NCI-H510A treated with DMSO at 0.1 percent for 48 hours (cell line): Measurements from ENCODE around the gene ARHGAP23.
A peak's percentile ranks its signal among the peaks of the same experiment; 100 is the strongest.

Source experiments
- DNase-seq: peaks from one replicate; lab custom pipeline; 2025; lab: John Stamatoyannopoulos, UW

Gene ARHGAP23, protein sequence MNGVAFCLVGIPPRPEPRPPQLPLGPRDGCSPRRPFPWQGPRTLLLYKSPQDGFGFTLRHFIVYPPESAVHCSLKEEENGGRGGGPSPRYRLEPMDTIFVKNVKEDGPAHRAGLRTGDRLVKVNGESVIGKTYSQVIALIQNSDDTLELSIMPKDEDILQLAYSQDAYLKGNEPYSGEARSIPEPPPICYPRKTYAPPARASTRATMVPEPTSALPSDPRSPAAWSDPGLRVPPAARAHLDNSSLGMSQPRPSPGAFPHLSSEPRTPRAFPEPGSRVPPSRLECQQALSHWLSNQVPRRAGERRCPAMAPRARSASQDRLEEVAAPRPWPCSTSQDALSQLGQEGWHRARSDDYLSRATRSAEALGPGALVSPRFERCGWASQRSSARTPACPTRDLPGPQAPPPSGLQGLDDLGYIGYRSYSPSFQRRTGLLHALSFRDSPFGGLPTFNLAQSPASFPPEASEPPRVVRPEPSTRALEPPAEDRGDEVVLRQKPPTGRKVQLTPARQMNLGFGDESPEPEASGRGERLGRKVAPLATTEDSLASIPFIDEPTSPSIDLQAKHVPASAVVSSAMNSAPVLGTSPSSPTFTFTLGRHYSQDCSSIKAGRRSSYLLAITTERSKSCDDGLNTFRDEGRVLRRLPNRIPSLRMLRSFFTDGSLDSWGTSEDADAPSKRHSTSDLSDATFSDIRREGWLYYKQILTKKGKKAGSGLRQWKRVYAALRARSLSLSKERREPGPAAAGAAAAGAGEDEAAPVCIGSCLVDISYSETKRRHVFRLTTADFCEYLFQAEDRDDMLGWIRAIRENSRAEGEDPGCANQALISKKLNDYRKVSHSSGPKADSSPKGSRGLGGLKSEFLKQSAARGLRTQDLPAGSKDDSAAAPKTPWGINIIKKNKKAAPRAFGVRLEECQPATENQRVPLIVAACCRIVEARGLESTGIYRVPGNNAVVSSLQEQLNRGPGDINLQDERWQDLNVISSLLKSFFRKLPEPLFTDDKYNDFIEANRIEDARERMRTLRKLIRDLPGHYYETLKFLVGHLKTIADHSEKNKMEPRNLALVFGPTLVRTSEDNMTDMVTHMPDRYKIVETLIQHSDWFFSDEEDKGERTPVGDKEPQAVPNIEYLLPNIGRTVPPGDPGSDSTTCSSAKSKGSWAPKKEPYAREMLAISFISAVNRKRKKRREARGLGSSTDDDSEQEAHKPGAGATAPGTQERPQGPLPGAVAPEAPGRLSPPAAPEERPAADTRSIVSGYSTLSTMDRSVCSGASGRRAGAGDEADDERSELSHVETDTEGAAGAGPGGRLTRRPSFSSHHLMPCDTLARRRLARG (N-terminal part only)

DNA sequence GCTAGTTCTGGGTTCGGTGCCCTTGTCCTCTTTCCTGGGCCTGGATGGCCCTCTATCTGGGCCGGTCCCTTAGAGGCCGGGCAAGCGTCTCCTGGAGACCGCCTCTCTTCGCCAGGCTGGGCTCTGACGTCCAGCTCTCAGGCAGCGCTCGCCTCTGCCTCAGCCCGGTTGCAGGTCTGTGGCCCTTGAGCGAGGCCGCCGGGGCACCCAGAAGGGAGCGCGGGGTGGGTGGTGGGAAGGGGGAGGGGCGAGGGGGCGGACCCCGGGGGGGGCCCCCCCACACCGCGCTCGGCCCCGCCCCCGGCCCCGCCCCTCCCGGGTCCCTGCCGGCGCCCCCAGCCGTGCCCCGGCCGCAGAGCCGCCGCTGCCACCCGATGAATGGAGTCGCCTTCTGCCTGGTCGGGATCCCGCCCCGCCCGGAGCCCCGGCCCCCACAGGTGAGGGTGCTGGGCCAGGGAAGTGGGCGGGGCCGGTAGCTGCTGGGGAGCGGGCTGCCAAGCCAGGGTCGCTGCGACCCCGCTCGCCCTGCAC is at the start of gene ARHGAP23:
ARHGAP23 (plus strand) TSS at position 353 of the 531 bp plus-strand sequence; CDS start at position 375, 22 bp downstream.
- DNase-seq = no peak

DNA sequence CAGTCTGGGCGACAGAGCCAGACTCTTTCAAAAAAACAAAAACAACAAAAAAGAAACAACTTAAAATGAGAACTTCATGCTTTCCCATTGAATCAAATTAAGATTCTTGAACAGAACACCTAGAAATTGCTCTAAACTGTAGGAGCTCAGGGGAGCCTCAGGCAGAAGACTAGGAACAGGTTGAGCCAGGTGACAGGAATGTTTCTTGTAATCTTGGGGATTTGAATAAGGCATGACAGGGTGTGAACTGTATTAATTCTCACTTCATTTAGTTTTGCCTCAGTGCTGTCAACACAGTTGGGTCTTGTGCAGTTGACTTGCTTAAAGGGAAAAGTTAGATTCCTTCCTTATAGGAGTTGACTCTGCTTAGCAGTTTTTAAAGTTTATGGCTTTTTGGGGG is 48.8 kb upstream of the ARHGAP23 start:
- DNase-seq = no peak

DNA sequence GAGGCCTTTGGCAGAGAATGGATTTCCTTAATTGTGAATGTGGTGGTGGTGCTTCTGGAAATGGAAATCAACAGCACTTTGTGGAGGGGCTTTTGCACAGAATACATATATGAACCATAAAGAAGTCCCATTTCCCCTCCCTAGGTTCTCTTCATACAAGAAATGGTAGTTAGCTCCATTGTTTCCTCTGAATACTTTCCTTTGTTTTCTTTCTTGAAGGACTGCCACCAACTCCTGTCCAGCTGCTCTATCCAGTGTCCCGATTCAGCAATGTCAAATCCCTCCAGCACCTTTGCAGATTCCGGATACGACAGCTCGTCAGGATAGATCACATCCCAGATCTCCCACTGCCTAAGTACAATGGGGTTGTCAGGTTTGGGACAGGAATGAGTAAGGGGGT is 33.2 kb upstream of the ARHGAP23 start:
- no peak for DNase-seq

DNA sequence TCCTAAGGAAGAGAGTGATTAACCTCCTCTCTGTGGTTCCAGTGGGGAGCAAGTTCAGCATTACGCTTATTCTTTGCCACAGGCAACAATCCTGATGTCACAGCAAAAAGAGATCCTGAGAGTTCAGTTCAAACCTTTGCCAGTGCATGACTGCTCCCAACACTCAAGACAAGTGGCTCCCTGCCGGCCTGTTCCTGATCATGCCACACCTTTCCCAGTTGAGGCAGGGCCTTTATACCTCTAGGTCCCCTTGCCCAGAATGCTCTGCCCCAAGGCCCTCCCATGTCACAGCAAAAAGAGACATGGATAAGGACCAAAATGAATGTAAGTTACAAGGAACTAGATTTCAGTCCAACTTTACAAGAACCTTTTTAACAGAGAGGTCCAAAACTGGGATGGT is 31.0 kb upstream of the ARHGAP23 start:
- no peak for DNase-seq

DNA sequence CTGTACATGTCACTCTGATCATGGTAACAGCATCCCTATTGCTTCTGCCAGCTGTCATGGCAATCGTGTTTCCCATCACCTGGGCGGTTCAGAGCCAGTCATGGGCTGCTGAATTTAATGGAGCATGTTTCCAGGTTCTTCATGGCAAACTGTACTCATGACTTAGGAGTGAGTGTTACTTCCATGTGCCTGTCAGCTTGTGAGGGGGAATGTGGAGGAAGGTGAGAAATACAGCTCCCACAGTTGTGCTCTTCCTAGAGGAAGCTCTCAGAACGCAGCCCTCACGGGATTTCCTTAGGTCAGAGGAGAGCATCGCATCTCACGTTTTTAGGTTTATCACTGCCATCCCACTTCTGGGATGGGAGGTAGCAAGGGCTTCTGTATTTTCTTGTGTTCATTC is 28.0 kb upstream of the ARHGAP23 start:
- no peak for DNase-seq

DNA sequence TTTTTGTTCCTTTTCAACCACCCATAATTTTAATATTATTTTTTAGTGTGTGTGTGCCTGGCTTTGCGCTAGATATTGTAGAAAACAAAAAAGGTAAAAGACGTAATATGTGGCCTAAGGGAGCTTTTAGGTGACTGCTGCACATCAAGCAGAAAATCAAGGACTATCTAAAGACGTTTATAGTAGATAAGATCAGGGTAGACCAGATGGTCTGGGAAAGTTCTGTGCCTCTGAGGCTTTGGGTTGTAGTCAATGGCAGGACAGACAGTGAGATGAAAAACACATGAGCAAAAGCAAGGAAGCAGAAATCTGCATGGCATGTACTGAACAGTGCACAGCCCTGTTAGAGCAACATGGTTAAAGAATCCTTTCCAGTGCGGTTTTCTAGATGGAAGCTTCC is 26.8 kb upstream of the ARHGAP23 start:
- no peak for DNase-seq

DNA sequence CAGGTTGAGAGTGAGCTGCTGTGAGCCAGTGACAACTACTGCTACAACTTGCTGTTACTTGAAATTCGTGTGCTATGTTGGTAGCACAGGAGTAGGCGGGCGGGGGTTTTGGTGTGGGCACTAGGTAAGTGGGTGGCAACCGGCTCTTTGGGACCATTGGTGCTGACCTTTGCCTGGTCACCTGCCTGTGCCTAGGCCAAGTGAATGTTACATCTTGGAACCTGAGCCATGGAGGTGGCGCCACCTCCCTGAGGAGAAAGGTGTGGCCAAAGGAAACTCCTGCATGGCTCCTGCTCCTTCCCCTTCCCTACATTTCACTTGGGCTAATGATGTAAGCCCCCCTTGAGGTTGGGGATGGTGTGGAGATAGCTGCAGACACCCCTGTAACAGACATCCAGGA is 25.4 kb upstream of the ARHGAP23 start:
- no peak for DNase-seq

DNA sequence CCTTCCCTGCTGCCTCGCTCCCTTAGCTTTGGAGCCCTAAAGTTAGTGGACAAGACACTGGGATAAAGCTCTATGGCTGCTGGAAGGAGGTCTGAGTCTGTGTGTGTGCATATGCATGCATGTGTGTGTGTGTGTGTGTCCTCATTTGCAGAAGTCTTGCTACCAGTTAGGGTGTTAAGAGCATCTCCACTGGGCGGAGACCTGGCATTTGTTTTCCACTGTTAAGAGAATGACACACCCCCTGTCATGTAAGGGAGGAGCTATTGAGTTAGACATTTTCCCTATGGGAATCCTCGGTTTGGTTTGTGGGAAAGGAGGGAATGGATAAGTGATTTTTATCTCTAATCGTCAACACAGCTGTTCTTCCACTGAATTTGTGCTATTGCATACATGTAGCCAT is 24.8 kb upstream of the ARHGAP23 start:
- peak; percentile 52 for DNase-seq

DNA sequence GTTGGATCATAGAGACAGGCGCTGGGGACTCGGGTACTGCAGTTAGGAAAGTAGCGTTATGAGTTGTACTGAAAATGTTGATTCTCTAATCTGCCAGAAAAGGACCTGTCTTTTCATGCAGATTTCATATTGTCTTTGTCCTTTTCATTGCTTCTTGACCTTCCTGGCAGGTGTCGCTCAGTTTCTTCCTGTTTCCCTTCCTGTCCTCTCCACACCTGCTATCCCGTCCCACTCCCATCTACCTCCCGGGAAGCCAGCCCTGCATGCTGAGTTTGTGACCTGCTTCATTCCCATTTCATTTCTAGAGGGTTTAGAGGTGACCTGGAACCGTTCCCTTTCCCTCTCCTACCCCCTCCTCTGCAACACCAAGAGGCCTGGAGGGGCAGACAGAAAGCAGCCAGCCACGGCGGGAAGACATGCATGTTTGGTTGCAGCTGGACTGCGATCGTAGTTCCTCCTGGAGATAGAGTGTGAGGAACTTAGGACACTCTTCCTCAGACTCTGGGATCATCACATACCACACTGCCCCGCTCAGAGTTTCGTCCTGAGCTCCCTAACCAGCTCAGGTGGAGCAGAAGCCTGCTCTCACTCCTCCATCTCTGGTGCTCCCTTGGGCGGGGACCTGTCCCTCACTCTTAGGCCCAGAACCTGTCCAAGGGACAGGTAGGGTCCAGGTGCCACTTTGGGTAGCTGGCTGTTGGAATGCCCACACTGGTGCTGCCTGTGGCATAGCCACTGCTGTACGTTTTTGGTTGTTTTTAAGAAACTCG is 23.9 kb upstream of the ARHGAP23 start:
- no peak for DNase-seq

DNA sequence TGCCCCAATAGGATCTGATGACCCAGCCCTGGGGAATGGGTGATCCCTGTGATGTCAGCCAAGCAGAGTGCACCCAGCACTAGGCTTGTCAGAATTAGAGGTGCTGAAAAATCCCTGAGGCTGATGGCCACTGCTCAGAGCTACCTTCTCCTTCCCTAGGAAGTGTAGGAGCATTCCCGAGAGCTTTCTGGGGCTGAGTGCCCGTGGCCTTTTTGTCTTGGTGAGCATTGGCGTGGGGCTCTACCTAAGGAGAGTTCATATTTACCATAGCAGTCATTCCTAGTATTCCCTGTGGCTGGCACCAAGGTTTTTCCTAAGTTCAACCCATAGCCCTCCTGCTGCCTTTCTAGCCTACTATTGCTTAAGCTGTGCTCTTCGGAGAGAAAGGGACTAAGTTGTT is 22.6 kb upstream of the ARHGAP23 start:
- no peak for DNase-seq

DNA sequence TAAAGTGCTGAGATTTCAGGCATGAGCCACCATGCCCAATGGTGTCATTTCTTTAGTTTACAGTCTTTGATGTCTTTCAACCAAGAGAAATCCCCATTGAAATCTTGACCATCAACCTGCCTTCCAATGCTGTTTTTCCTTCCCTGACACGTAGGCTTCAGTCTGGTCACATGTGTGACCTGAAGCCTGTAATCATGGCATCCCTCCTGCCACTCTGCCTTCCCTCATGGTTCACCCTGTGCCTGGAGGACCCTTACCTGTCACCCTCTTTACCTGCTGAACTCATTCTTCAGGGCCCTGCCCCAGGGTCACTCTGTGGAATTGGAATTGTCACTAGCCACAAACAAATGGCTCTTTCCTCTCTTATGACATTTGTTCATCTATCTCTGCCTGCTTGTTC is 18.1 kb upstream of the ARHGAP23 start:
- DNase-seq = no peak

DNA sequence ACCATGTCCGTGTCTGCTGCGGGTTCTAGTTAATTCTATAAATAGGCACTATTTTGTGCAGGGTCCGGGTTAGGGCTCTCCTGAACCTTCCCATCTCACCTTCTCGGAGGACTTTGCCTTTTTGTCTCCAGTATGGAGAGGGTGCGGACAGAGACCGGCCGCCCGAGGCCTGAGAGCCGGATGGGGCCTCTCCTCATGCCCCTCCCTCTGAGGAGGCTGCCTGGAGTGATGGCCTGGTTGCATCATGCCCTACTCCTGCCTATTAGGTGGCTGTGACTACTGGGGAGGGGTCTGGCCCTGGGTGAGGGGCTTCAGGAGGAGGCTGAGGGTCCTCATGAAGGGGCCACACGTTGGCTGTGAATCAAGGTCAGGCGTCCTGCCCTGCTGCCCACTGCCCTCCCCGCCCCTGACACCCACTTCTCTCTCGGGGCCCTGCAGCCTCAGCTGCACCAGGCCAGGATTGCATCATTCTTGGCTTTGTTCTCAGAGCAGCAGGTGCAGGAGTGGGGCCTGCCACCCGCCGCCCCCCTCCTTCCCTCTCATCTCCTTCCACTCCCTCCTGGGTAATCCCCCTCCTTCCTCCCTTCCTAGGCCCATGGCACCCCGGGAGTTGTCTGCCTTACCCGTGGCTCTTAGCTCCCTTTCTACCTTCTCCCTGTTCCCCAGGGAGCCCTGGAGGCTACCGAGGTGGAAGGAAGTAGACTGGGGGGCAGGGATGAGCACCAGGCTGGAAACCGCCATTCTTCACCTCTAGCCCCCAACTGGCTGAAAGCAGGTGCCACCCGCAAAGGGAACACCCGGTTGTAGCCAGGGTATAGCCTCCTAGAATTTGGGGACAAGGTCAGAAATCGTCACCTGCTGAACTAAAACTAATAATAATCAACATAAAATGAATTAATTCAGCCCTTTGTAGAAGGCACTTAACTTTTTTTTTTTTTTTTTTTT is 12.7 kb upstream of the ARHGAP23 start:
- DNase-seq = peak; percentile 97

DNA sequence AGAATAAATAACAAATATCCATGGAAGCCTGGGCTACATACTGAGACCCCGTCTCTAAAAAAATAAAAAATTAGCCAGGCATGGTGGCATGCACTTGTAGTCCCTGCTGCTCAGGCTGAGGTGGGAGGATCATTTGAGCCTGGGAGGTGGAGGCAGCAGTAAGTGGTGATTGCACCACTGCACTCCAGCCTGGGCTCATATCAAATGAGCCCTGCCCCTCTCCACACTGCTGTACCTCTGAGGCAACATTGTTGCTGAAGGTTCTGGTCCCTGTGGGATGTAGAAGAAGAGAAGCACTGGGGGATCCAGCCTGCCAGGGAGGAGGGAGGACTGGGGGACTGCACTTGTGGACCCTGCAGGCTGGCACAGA is 11.4 kb upstream of the ARHGAP23 start:
- DNase-seq = peak; percentile 79

DNA sequence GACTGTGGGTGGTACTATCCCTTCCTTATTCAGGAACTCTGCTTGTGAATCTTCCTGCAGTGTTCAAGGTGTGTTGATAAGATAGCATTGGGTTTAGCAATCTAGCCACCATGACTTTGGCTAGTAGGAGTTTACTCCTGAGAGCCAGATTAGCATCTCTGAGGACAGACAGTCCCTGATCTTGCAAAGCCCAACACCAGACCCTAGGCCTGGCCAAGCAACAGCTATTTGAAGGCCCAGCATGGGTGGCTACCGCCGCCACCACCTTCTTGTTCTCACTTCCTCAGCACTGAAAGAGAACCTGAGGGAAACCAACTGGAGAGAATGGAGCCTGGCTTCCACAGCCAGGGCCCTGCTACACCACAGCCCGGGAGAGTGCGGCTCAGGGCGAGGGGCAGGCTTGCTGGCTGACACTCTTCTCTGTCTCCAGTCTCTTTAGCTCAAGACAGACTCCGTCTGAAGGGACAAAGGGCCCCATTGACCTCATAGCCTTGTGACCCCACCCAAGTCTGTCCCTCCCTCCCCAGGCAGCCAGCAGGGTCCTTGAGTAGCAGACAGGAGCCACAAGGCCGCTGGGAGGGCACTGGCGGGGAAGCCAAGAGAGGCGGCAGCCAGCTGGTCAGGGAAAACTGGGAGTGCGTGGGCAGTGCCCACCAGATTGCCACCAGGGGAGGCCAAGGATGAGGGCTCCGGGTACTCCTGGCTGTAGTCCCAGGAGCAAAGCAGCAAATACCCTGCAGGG is 10.9 kb upstream of the ARHGAP23 start:
- DNase-seq = peak; percentile 77

DNA sequence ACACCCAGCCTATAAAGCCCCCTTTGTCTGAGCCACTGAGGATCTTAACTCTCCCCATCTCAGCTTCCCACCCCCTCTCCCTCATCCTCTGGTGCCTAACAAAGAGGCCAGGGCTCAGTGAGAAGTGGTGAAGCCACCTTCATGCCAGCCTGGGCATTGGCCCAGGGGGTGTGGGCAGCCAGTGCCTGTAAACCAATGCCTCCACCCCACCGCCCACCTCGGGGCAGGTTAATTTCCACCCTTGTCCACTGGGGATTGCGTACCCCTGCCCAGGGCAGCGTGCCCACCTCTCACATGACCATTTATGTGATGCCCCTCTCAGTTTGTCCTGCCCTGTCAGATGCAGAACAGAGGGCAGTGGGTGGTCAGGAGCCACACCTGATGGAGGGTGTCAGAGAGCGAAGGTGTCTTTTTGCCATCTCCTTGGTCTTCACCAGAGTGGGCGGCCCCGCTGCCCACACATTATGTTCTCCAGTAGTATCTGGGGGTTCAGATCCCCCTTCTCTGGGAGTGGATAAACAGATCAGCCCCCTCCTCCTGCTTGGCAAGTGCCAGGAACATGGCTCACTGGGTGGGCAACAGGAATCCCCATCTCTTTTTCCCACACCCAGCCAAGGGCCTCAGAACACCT is 10.1 kb upstream of the ARHGAP23 start:
- no peak for DNase-seq

DNA sequence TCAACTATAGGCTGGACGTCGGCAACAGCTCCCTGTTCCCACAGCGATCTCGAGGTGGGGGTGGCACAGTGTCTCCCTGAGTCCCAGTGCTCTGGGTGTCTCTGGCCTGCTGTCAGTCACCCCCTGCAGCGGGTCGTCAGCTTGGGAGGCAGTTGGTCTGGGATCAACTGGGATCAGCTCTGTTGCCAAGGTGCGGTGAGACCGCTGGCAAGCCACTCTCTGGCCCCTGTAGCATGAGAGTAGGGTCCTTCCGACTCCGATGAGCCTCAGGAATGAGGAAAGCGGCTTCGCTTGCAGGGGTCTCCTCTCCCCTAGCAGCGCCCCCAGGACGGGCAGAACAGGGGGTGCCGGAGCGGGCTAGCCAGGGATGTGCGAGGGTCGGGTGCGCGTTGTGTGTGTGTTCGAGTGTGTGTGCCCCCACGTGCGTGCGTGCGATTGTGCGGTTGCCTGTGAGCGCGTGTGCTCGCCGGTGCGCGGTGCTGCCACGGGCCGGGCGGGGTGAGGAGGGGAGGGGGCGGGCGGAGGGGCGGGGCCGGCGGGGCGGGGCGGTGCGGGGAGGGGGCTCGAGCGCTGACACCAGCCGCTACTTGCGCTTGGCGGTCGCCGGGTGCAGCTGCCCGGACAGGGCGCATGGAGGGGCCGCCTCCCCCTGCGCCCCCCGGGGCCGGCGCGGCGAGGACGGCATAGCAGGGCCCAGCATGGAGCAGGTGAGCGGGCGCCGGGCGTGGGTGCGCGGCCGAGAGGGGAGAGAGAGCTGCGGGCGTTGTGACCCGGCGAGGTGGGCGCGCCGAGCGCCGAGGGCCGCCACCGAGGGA is 9.4 kb upstream of the ARHGAP23 start:
- DNase-seq = no peak

DNA sequence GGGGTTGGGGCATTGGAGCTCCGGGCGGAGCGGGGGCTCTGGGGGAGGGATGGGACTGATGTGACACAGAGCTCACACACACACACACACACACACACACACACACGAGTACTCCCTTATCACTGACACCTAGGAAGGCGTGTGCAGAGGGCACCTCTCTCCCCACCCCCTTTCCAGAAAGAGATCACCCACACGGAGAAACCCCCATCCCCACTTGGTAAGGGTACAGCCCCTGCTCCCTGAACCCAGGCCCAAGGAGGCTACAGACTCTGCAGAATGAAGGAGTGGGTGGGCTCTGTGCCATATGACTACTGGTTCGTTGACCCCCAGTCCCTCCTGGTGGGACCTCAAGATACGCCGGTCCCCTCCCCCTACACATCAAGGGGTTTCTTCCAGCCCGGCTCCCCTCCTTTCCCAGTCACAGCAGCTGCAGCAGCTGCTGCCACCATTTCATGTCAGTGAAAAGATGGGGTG is 8.7 kb upstream of the ARHGAP23 start:
- no peak for DNase-seq

DNA sequence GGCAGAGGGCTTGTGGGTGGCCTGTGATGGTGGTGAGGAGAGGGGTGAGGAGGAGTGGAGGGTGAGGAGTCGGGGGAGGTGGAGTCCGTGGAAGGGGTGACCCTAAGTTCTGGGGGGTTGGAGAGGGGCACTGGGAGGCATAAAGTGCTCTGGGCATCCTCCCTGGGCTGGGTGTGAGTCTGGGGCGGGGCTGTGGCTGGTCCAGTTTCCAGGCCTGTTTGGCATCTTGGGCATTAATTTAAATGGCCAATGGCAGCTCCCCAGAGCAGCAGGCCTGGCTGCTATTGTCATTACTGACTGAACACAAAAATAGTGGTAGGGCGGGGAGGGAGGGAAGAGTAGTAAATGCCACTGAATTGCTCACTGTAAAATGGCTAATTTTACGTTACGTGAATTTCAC is 7.7 kb upstream of the ARHGAP23 start:
- no peak for DNase-seq
